Erythroblast (primary cell): ENCODE data around the gene RPS6KA2.

ENCODE experiments used
- GATA1 ChIP-seq: IDR thresholded peaks from 2 replicates; pipeline ENCODE4 v1.6.1; 2011; ENCODE audit warnings: low read depth, mild to moderate bottlenecking, control low read depth, low read length, moderate library complexity
- POLR2A ChIP-seq: IDR thresholded peaks from 2 replicates; pipeline ENCODE4 v1.6.1; 2011; ENCODE audit warnings: mild to moderate bottlenecking, low read length

DNA sequence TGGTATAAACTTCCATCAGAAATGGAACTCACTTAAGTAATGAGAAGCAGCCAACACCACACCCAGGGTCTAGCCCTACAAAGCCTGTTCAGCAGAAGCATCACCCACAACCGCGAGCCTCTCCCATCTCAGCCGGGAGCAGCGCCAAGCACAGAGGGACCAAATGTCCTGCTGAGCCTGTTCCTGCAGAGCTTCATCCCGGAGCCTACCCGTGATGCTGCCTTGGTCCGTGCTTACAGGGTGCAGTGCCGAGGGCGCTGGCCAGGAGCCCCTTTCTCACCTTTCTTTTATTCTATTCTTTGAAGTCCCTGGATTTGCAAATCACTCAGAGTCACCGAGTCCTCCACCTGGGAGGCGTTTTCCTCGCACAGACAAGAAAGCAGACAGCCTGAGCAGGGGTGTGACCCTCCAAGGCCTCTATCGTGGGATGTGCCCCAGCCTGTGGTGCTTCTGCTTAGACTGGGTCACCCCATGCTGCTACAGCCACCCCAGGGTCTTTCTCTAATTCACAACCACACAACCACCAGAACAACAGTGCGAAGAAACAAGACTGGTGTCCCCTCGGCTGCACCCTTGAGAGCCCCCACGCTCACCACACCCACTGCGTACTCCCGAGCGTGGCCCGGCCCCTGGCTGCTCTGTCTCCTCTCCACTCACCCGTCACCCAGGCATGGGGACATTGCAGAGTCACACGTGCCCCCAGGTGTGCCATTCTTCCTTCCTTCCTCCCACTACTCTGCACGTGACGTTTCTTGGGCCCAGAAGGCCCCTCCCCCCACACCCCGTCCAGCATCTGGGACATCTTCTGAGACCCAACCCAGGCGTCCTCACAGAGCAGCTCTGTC, 152.1 kb downstream of the RPS6KA2 start:
- TF ChIP-seq POLR2A = no peak
- no peak for TF ChIP-seq GATA1
